ENCODE measurements around the gene PTPRE.
A peak's percentile ranks its signal among the peaks of the same experiment; 100 is the strongest.

Gene PTPRE

DNA sequence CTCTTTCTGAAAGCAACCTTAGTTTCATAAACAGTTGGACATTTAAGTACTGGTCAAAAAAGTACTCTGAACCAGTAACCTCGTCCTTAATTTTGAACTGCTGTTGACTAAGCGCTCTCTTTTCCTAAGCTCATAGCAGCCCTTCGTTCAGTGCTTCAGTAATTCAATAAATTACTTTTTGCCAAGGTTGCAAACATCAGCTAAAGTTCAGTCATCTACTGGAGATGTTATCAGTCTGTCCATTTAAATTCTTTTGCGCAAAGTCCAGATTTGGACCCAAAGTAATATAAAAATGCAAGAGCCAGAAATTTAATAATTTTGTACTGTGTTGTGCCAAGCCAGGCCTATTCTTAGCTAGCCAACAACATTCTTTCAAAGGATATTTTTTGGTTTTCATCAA, 8.4 kb downstream of the PTPRE start:
- H3K27me3 ChIP-seq (ENCODE audit: control insufficient read depth in 5 of 5, insufficient read depth in 4 of 5, low read length in 5 of 5), result no peaks in the 10 kb centered on the region
- no peak overlapping the region for H3K27ac ChIP-seq (ENCODE audit: low read depth, low read length)
- no peaks in the 10 kb centered on the region for H3K36me3 ChIP-seq (ENCODE audit: control insufficient read depth in 5 of 5, insufficient read depth in 5 of 5, low read length in 5 of 5)
- H3K4me1 ChIP-seq (ENCODE audit: control insufficient read depth in 5 of 5, insufficient read depth in 5 of 5, low read length in 5 of 5), result peaks cover 0 to 26% (median 19%) of the 10 kb centered on the region in 5 donors
- no peak overlapping the region for H3K9ac ChIP-seq (ENCODE audit: low read length in 5 of 5)
- no peak overlapping the region for H3K4me3 ChIP-seq (ENCODE audit: low read depth in 1 of 5, low read length in 5 of 5)
- no peaks in the 10 kb centered on the region for H3K9me3 ChIP-seq (ENCODE audit: control insufficient read depth in 5 of 5, low read length in 5 of 5)

DNA sequence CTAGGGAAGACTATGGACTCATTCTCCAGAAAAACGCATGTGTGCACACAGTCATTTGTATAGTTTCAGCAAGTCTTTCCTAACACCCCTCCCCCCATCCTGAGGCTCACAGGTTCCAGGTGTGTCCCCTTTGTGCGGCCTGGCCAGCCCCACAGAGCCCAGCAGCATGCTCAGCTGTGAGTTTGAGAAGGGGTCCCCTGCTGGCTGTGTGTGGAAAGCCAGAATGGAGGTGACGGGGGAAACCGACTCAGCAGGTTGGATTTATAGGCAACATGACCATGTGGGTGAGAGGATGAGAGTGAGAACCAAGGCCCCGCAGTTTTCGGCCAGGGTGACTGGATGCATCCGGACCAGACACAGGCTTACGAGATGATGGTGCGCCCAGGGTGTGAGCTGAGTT, 9.9 kb downstream of the PTPRE start:
- Histone ChIP-seq H3K9ac (ENCODE audit: low read length in 5 of 5) (no peak overlapping the region), H3K27me3 (ENCODE audit: control insufficient read depth in 5 of 5, insufficient read depth in 4 of 5, low read length in 5 of 5) (peaks cover 0 to 2% (median 0%) of the 10 kb centered on the region in 5 donors), H3K9me3 (ENCODE audit: control insufficient read depth in 5 of 5, low read length in 5 of 5) (no peaks in the 10 kb centered on the region), H3K27ac (ENCODE audit: low read depth, low read length) (no peak overlapping the region), H3K4me3 (ENCODE audit: low read depth in 1 of 5, low read length in 5 of 5) (no peak overlapping the region), H3K36me3 (ENCODE audit: control insufficient read depth in 5 of 5, insufficient read depth in 5 of 5, low read length in 5 of 5) (no peaks in the 10 kb centered on the region), H3K4me1 (ENCODE audit: control insufficient read depth in 5 of 5, insufficient read depth in 5 of 5, low read length in 5 of 5) (peaks cover 0 to 41% (median 33%) of the 10 kb centered on the region in 5 donors)

DNA sequence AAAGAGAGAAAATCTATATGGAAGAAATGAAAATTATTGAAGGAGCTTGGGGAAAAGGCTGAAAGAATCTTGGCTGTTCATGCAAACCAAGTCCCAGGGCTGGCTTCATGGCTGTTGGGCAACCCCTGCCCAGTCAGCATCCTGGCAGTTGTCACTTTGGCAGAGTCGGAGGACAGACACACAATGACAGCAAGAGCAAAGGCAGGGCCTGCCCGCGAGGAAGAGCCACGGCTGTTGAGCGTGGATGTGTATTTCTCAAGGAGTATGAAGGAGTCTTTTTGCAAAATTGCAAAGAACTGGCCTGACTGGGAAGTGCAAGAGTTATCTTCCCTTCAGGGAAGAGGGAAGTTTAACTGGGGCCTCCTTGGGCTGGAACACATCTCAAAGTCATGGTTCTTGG, 11.7 kb downstream of the PTPRE start:
- Histone ChIP-seq H3K9me3 (ENCODE audit: control insufficient read depth in 5 of 5, low read length in 5 of 5) (no peaks in the 10 kb centered on the region), H3K4me3 (ENCODE audit: low read depth in 1 of 5, low read length in 5 of 5) (no peak overlapping the region), H3K9ac (ENCODE audit: low read length in 5 of 5) (no peak overlapping the region), H3K27me3 (ENCODE audit: control insufficient read depth in 5 of 5, insufficient read depth in 4 of 5, low read length in 5 of 5) (peaks cover 0 to 2% (median 0%) of the 10 kb centered on the region in 5 donors), H3K4me1 (ENCODE audit: control insufficient read depth in 5 of 5, insufficient read depth in 5 of 5, low read length in 5 of 5) (peaks cover 0 to 47% (median 41%) of the 10 kb centered on the region in 5 donors), H3K36me3 (ENCODE audit: control insufficient read depth in 5 of 5, insufficient read depth in 5 of 5, low read length in 5 of 5) (no peaks in the 10 kb centered on the region), H3K27ac (ENCODE audit: low read depth, low read length) (no peak overlapping the region)

DNA sequence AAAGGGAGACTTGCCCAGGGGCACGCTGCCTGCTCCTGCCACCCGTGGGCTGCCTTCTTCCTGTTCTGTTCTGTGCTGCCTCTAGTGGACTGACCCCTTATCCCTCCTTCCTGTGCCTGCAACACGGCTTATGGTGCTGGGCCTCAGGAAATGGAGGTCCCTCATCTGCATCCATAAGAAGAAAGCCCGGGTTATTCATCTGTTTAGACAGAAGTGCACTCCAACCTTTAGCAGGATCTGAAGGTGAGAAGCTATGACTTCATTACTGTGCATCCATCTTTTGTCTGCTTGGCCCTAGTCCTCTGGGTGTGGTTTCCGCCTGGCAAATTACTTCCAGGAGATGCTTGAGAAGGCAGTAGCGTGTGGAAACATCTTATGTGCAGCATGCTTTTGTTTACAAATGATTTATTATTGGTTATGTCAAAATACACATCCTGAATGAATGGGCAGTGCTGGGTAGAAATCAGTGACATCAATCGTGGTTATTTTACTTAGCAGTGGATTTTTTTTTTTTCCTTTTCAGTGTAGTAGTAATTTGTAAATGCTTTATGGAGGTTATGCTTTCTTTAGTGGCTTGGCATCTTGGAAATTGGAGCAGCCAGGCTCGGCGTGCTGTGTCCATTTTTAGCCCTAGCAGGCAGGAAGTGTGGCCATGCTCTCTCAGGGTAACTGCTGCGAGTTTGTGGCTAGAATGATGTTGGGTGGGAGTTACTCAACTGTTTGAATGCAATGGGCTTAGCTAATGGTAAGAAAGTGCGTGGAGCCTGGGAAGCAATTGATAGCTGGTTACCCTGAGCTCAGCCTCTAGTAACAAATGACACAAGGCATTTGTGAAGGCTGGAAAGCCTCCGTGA, 12.7 kb downstream of the PTPRE start:
- H3K9ac ChIP-seq (ENCODE audit: low read length in 5 of 5), result no peak overlapping the region
- no peak overlapping the region for H3K4me3 ChIP-seq (ENCODE audit: low read depth in 1 of 5, low read length in 5 of 5)
- peaks cover 0 to 46% (median 41%) of the 10 kb centered on the region in 5 donors for H3K4me1 ChIP-seq (ENCODE audit: control insufficient read depth in 5 of 5, insufficient read depth in 5 of 5, low read length in 5 of 5)
- H3K36me3 ChIP-seq (ENCODE audit: control insufficient read depth in 5 of 5, insufficient read depth in 5 of 5, low read length in 5 of 5), result no peaks in the 10 kb centered on the region
- peaks cover 0 to 2% (median 0%) of the 10 kb centered on the region in 5 donors for H3K27me3 ChIP-seq (ENCODE audit: control insufficient read depth in 5 of 5, insufficient read depth in 4 of 5, low read length in 5 of 5)
- no peaks in the 10 kb centered on the region for H3K9me3 ChIP-seq (ENCODE audit: control insufficient read depth in 5 of 5, low read length in 5 of 5)
- peak overlapping the region; percentile 26 for H3K27ac ChIP-seq (ENCODE audit: low read depth, low read length)

DNA sequence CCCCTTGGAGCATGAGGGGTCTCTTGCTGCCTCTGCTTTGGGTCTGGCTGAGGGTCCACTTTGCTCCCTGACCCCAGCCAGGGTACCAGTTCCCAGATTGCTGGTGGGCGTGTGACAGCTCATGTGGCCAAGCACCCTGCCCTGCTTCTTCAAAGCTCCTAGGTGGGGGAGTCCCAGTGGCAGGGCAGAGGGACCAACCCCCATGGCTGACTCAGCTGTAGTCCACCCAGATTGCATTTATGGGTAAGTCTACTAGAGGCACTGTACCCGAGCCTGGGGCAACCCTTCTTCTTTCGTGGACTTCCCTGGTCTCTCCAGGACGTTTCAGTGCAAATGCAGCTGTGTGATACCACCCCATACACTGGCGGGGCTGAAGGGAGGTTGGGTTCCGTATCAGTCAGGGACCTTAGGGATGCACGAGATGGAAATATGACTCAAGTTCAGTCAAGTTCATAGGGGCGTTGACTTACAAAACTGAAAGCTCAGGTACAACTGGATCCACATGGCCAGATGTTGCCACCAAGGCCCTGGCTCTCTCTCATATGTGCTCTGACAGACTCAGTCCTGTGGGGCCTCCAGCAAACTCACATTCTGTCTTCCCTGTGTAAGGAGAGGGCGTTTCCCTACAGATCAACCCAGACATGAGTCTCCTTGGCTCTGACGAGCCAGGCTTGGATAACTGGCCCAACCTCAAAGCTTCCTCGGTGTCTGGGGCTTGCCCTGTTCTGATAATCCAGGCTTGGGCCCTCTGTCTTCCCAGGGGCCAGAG, 13.6 kb downstream of the PTPRE start:
- Histone ChIP-seq H3K4me1 (ENCODE audit: control insufficient read depth in 5 of 5, insufficient read depth in 5 of 5, low read length in 5 of 5) (peaks cover 0 to 46% (median 41%) of the 10 kb centered on the region in 5 donors), H3K27ac (ENCODE audit: low read depth, low read length) (peak overlapping the region; percentile 26)

DNA sequence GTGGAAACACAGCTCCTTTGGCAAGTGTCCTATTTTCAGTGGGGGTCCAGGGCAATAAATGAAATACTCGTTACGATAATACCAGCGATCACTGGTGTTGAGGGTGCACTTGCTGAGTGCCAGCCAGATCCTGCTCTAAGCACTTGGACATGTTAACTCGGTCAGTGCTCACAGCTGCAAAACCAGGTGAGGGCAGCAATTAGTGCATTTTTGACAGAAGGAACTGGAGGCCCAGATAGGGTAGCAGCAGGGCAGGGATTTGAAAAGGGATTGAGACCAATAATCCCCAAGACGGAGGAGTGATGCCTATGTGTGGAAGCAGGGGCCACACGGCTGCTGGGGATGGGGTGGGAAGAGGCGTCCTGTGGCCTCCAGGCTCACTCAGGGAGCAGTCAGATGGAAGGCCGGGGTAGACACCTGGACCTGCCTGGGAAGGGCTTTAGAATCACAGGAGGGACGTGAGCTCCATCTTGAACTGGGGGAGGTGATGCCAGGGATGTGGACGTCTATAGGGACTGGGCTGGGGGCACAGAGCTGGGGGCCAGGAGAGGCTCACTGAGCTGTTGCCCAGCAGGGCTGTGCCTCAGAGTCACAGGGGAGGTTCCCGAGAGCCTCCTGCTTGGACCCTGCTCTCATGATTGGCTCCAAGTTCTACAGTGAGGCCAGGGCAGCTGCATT, 14.3 kb downstream of the PTPRE start:
- H3K27ac ChIP-seq (ENCODE audit: low read depth, low read length), result no peak overlapping the region
- H3K27me3 ChIP-seq (ENCODE audit: control insufficient read depth in 5 of 5, insufficient read depth in 4 of 5, low read length in 5 of 5), result peaks cover 0 to 2% (median 0%) of the 10 kb centered on the region in 5 donors
- H3K9ac ChIP-seq (ENCODE audit: low read length in 5 of 5), result no peak overlapping the region
- no peaks in the 10 kb centered on the region for H3K9me3 ChIP-seq (ENCODE audit: control insufficient read depth in 5 of 5, low read length in 5 of 5)
- no peak overlapping the region for H3K4me3 ChIP-seq (ENCODE audit: low read depth in 1 of 5, low read length in 5 of 5)
- no peaks in the 10 kb centered on the region for H3K36me3 ChIP-seq (ENCODE audit: control insufficient read depth in 5 of 5, insufficient read depth in 5 of 5, low read length in 5 of 5)
- peaks cover 0 to 46% (median 44%) of the 10 kb centered on the region in 5 donors for H3K4me1 ChIP-seq (ENCODE audit: control insufficient read depth in 5 of 5, insufficient read depth in 5 of 5, low read length in 5 of 5)

More for the DNA sequence above, 13.6 kb downstream of the PTPRE start:
- H3K4me3 ChIP-seq (ENCODE audit: low read depth in 1 of 5, low read length in 5 of 5), result no peak overlapping the region
- peaks cover 0 to 2% (median 0%) of the 10 kb centered on the region in 5 donors for H3K27me3 ChIP-seq (ENCODE audit: control insufficient read depth in 5 of 5, insufficient read depth in 4 of 5, low read length in 5 of 5)
- no peaks in the 10 kb centered on the region for H3K9me3 ChIP-seq (ENCODE audit: control insufficient read depth in 5 of 5, low read length in 5 of 5)
- H3K9ac ChIP-seq (ENCODE audit: low read length in 5 of 5), result no peak overlapping the region
- H3K36me3 ChIP-seq (ENCODE audit: control insufficient read depth in 5 of 5, insufficient read depth in 5 of 5, low read length in 5 of 5), result no peaks in the 10 kb centered on the region

DNA sequence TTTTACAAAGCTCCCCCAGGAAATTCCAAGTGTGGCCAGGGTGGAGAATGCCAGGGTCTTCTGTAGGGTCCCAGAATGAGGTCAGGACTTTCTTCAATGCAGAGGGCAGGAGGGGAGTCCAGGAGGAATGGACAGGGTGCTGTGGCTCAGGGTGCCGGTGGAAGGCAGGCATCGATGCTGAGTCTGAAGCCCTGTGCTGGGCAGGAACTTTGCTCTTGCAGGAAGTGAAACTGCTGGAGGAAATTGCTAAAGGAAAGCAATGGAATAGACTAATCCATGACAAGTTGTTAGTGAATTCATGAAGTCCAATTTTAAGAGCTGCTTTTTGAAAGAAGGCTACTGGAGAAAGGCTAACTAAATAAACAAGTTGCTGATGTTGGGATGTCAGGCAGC, 14.8 kb downstream of the PTPRE start:
- H3K9me3 ChIP-seq (ENCODE audit: control insufficient read depth in 5 of 5, low read length in 5 of 5), result no peaks in the 10 kb centered on the region
- no peak overlapping the region for H3K27ac ChIP-seq (ENCODE audit: low read depth, low read length)
- peaks cover 0 to 2% (median 0%) of the 10 kb centered on the region in 5 donors for H3K27me3 ChIP-seq (ENCODE audit: control insufficient read depth in 5 of 5, insufficient read depth in 4 of 5, low read length in 5 of 5)
- no peak overlapping the region for H3K9ac ChIP-seq (ENCODE audit: low read length in 5 of 5)
- H3K4me3 ChIP-seq (ENCODE audit: low read depth in 1 of 5, low read length in 5 of 5), result no peak overlapping the region
- peaks cover 0 to 46% (median 45%) of the 10 kb centered on the region in 5 donors for H3K4me1 ChIP-seq (ENCODE audit: control insufficient read depth in 5 of 5, insufficient read depth in 5 of 5, low read length in 5 of 5)
- no peaks in the 10 kb centered on the region for H3K36me3 ChIP-seq (ENCODE audit: control insufficient read depth in 5 of 5, insufficient read depth in 5 of 5, low read length in 5 of 5)

DNA sequence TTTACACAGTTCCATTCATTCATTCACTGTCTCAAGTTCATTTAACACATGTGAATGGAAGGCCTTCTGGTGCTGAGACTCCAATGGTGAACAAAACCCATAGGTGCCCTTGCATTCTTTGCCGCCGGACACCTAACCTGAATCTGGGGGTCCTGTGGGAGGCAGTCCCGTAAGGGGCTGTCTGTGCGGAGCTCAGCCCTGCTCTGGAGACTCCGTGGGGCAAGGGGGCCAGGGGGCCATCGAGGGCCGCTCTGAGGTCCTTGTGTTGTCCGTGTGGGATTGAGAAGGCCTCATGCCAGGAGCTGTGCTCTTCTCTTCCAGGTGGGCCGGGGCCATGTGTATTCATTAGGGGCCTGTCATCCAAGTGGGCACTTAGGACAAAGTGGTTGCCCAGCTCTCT, 15.3 kb downstream of the PTPRE start:
- Histone ChIP-seq H3K9ac (ENCODE audit: low read length in 5 of 5) (no peak overlapping the region), H3K4me1 (ENCODE audit: control insufficient read depth in 5 of 5, insufficient read depth in 5 of 5, low read length in 5 of 5) (peaks cover 0 to 46% (median 45%) of the 10 kb centered on the region in 5 donors), H3K36me3 (ENCODE audit: control insufficient read depth in 5 of 5, insufficient read depth in 5 of 5, low read length in 5 of 5) (no peaks in the 10 kb centered on the region), H3K27ac (ENCODE audit: low read depth, low read length) (no peak overlapping the region), H3K27me3 (ENCODE audit: control insufficient read depth in 5 of 5, insufficient read depth in 4 of 5, low read length in 5 of 5) (peaks cover 0 to 2% (median 0%) of the 10 kb centered on the region in 5 donors), H3K9me3 (ENCODE audit: control insufficient read depth in 5 of 5, low read length in 5 of 5) (no peaks in the 10 kb centered on the region), H3K4me3 (ENCODE audit: low read depth in 1 of 5, low read length in 5 of 5) (no peak overlapping the region)

DNA sequence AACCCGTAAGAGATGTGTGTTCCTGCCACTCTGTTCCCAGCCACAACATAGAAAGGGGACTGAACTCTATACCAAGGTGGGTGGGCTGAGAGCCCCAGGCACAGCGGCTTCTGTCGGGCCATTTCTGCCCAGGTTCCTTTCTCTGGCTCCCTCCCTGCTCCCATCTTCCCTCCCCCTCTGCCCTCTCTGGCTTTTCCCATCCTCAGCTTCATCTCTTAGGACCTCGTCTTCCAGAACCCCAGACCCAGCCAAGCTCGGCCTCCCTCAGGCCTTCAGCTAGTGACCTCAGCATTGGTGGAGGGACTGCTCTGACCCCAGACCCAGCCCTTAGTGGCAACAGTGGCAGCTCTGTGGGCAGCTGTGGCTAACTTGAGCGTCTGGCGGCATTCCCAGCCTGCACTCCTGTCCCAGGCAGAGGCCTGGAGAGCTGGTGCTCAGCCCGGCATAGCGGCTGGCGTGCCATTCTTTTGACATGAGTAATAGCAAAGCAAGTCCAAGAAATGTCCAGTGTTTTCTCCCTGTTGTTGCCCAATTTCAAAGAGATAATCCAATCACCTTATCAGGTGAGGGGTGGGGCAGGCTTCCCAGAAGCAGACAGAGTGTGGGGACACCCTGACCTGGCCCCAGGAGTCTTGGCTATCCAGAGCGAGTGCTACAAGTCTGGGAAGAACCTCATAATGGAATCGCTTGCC, 15.9 kb downstream of the PTPRE start:
- Histone ChIP-seq H3K27ac (ENCODE audit: low read depth, low read length) (no peak overlapping the region), H3K27me3 (ENCODE audit: control insufficient read depth in 5 of 5, insufficient read depth in 4 of 5, low read length in 5 of 5) (peaks cover 0 to 2% (median 0%) of the 10 kb centered on the region in 5 donors), H3K9me3 (ENCODE audit: control insufficient read depth in 5 of 5, low read length in 5 of 5) (no peaks in the 10 kb centered on the region), H3K4me1 (ENCODE audit: control insufficient read depth in 5 of 5, insufficient read depth in 5 of 5, low read length in 5 of 5) (peaks cover 0 to 46% (median 45%) of the 10 kb centered on the region in 5 donors), H3K36me3 (ENCODE audit: control insufficient read depth in 5 of 5, insufficient read depth in 5 of 5, low read length in 5 of 5) (no peaks in the 10 kb centered on the region), H3K9ac (ENCODE audit: low read length in 5 of 5) (no peak overlapping the region), H3K4me3 (ENCODE audit: low read depth in 1 of 5, low read length in 5 of 5) (no peak overlapping the region)
